Measurements from ENCODE around the gene UBQLN4.

GRCh38 chr1:156081180-156081916 is 27.8 kb upstream of the UBQLN4 start:
- no peak for TF ChIP-seq CTCF (IDR thresholded peaks at IDR 0.05)
- no peak for TF ChIP-seq POLR2AphosphoS5 (IDR thresholded peaks at IDR 0.05)
- TF ChIP-seq POLR2A (IDR thresholded peaks at IDR 0.05): no peak
